GM10248 (cell line): ENCODE data around the gene NKD1.

ENCODE experiments used
- CTCF ChIA-PET: fragments of 300-600 bp; sonication (Branson Sonifier 250); formaldehyde crosslinking; extraction: SDS; loops from one replicate; lab custom pipeline; 2021; ENCODE audit warnings: antibody characterized with exemption; lab: Yijun Ruan, JAX
- POLR2A ChIA-PET: fragments of 350-650 bp; sonication (Branson Sonifier 250); formaldehyde crosslinking; extraction: SDS; loops from one replicate; lab custom pipeline; 2020; ENCODE audit warnings: antibody characterized with exemption; lab: Yijun Ruan, JAX
- DNase-seq: peaks from one replicate; pipeline ENCODE4 v3.0.0; 2012; ENCODE audit errors: extremely low spot score
- CTCF ChIP-seq: IDR thresholded peaks from 2 replicates; pipeline ENCODE4 v1.5.1; 2012; ENCODE audit warnings: mild to moderate bottlenecking, low read depth; ENCODE audit errors: extremely low read depth, missing control alignments, control extremely low read depth

NKD1 gene

GRCh38 chr16:50584033-50584722 is 36.0 kb downstream of the NKD1 start:
- POLR2A ChIA-PET: no interaction called here
- DNase-seq: peak; percentile 58
- CTCF ChIA-PET: interaction anchor here (1.2 to 1.7 kb wide), 3 partner anchors 11 to 222 kb away, joined by 3 to 4 read pairs (median 4); no protein-coding TSS in a partner anchor
- TF ChIP-seq CTCF: no peak

GRCh38 chr16:50585331-50585776 is 37.2 kb downstream of the NKD1 start:
- no peak for TF ChIP-seq CTCF
- no peak for DNase-seq
- ChIA-PET POLR2A (no interaction called here), CTCF (interaction anchor here (1.0 to 1.8 kb wide), 3 partner anchors 12 to 221 kb away, joined by 3 to 5 read pairs (median 4); no protein-coding TSS in a partner anchor)

- ChIA-PET CTCF (interaction anchor here (1.0 to 4.6 kb wide), 4 partner anchors 11 to 219 kb away, joined by 3 to 16 read pairs (median 8); no protein-coding TSS in a partner anchor), POLR2A (interaction anchor here (0.7 kb wide), 1 partner anchor 247 kb away, joined by 6 read pairs; no protein-coding TSS in a partner anchor)
- no peak for DNase-seq
- no peak for TF ChIP-seq CTCF
These were observed 39.3 kb downstream of the NKD1 start for GRCh38 chr16:50587543-50587942.

- POLR2A ChIA-PET: interaction anchor here (0.7 kb wide), 1 partner anchor 247 kb away, joined by 6 read pairs; no protein-coding TSS in a partner anchor
- TF ChIP-seq CTCF: no peak
These were observed 40.1 kb downstream of the NKD1 start for GRCh38 chr16:50588276-50588675.

GRCh38 chr16:50591209-50591608 is 43.0 kb downstream of the NKD1 start:
- CTCF ChIA-PET: interaction anchor here (0.9 kb wide), 1 partner anchor 19 kb away, joined by 4 read pairs; no protein-coding TSS in a partner anchor
- POLR2A ChIA-PET: no interaction called here
- DNase-seq: no peak

More at GRCh38 chr16:50588276-50588675, 40.1 kb downstream of the NKD1 start:
- DNase-seq: no peak
- CTCF ChIA-PET: interaction anchor here (3.1 to 4.6 kb wide), 2 partner anchors 11 to 218 kb away, joined by 11 to 16 read pairs; no protein-coding TSS in a partner anchor

More at GRCh38 chr16:50591209-50591608, 43.0 kb downstream of the NKD1 start:
- TF ChIP-seq CTCF: no peak
